GM12873 (cell line): Measurements from ENCODE around the gene IQGAP2.

Experiments
- CTCF ChIP-seq: IDR thresholded peaks from 2 replicates; pipeline ENCODE4 v1.5.1; 2012; ENCODE audit warnings: low read depth, mild to moderate bottlenecking, moderate library complexity, low read length, control low read depth; ENCODE audit not compliant: insufficient read depth; ENCODE audit errors: missing control alignments

The IQGAP2 gene

GRCh38 chr5:76483881-76484280 lies 80.8 kb downstream of the IQGAP2 start:
- TF ChIP-seq CTCF = no peak

GRCh38 chr5:76485511-76485910 lies 82.4 kb downstream of the IQGAP2 start:
- TF ChIP-seq CTCF = no peak

GRCh38 chr5:76487386-76487785 lies 84.3 kb downstream of the IQGAP2 start:
- TF ChIP-seq CTCF = no peak

- no peak for TF ChIP-seq CTCF
These were observed 84.7 kb downstream of the IQGAP2 start for GRCh38 chr5:76487821-76488220.

- TF ChIP-seq CTCF = no peak
These were observed 85.9 kb downstream of the IQGAP2 start for GRCh38 chr5:76488969-76489368.

GRCh38 chr5:76489877-76490688 lies 87.0 kb downstream of the IQGAP2 start:
- TF ChIP-seq CTCF = no peak

GRCh38 chr5:76490960-76491359 lies 87.9 kb downstream of the IQGAP2 start:
- TF ChIP-seq CTCF = no peak
